Measurements from ENCODE around the gene CLCN2.
A peak's percentile ranks its signal among the peaks of the same experiment; 100 is the strongest.

CLCN2 gene

DNA sequence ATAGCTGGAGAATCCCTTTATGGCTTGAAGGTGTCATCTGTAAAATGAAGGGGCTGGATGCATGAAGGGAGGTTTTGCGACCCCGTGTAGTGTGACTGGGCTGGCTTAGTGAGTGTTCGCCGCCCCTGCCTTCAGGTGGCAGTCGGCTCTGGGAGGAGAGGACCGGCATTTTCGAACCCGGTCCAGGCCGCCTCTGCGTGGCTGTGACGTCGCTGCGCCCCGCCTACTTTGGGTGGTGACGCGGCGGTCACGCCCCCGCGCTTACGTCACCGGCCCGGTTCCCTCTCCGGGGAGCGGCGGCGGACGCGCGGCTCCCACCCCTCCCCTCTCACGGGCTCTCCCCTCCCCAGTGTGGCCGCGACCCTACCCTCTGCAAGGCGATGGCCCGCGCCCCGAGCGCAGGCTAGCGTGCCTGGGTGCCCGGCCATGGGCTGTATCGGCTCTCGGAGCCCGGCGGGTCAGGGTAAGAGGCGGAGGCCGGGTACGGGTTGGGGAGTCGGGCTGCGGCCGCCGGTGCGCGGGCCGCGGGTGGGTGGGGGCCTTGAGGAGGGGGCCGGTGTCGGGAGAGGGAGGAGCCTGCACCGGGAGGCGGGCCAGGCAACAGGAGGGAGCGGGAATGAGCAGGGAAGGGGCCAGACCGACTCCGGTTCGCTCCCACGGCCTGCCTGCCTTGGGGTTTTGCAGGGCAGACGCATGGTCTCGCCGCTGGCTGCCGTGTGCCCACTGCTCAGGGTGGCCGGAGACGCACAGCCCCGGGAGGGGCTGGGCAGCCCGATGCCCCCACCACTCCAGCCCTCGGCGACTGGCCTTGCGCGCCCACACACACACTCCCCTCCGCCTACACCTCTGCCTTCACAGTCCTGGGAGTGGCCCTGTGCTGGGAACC, 25.5 kb downstream of the CLCN2 start:
- Mint-ChIP-seq H3K4me1 (peaks cover 27% of the 10 kb centered on the region), H3K27ac (peak overlapping the region; percentile 89 to 96 (median 90)), H3K27me3 (ENCODE audit: low read depth) (peaks cover 3% of the 10 kb centered on the region), H3K4me3 (peak overlapping the region; percentile 91 to 94 (median 93)), H3K36me3 (ENCODE audit: low read depth) (peaks cover 34% of the 10 kb centered on the region), H3K9me3 (no peaks in the 10 kb centered on the region)
- TF ChIP-seq, protein P1, sequence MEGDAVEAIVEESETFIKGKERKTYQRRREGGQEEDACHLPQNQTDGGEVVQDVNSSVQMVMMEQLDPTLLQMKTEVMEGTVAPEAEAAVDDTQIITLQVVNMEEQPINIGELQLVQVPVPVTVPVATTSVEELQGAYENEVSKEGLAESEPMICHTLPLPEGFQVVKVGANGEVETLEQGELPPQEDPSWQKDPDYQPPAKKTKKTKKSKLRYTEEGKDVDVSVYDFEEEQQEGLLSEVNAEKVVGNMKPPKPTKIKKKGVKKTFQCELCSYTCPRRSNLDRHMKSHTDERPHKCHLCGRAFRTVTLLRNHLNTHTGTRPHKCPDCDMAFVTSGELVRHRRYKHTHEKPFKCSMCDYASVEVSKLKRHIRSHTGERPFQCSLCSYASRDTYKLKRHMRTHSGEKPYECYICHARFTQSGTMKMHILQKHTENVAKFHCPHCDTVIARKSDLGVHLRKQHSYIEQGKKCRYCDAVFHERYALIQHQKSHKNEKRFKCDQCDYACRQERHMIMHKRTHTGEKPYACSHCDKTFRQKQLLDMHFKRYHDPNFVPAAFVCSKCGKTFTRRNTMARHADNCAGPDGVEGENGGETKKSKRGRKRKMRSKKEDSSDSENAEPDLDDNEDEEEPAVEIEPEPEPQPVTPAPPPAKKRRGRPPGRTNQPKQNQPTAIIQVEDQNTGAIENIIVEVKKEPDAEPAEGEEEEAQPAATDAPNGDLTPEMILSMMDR (IDR thresholded peaks at IDR 0.05; ENCODE audit: unreplicated experiment in 3 of 3): no peak

DNA sequence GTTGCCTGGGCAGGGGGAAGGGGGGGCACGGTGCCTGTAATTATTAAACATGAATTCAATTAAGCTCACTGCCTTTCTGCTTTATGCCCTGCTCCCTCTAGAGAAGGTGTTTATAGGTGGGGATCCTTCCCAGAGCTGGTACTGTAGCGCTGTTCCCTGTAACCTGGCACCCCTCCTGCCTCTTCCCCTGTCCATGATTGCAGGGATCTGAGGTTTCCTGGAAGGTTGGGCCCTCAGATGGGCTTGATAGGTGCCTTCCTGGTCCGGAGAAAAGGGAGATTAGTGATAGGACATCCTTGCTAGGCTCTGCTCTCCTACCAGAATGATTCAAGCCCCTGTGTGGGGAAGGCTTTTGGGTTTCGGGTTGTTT, 26.1 kb downstream of the CLCN2 start:
- H3K9me3 Mint-ChIP-seq: no peaks in the 10 kb centered on the region
- H3K36me3 Mint-ChIP-seq (ENCODE audit: low read depth): peaks cover 33% of the 10 kb centered on the region
- H3K4me3 Mint-ChIP-seq: peak overlapping the region; percentile 91 to 94 (median 93)
- peaks cover 3% of the 10 kb centered on the region for H3K27me3 Mint-ChIP-seq (ENCODE audit: low read depth)
- H3K27ac Mint-ChIP-seq: peak overlapping the region; percentile 78 to 89 (median 88)
- H3K4me1 Mint-ChIP-seq: peaks cover 27% of the 10 kb centered on the region
- TF ChIP-seq, protein P1 (IDR thresholded peaks at IDR 0.05; ENCODE audit: unreplicated experiment in 3 of 3): no peak

- peaks cover 37% of the 10 kb centered on the region for H3K36me3 Mint-ChIP-seq (ENCODE audit: low read depth)
- peak overlapping the region; percentile 4 to 40 (median 15) for H3K27ac Mint-ChIP-seq
- H3K4me1 Mint-ChIP-seq: peaks cover 27% of the 10 kb centered on the region
- TF ChIP-seq, protein P1 (IDR thresholded peaks at IDR 0.05; ENCODE audit: unreplicated experiment in 3 of 3): no peak
- peaks cover 3% of the 10 kb centered on the region for H3K27me3 Mint-ChIP-seq (ENCODE audit: low read depth)
- peak overlapping the region; percentile 59 to 64 (median 63) for H3K4me3 Mint-ChIP-seq
- no peaks in the 10 kb centered on the region for H3K9me3 Mint-ChIP-seq
Measured at GRCh38 chr3:184334470-184335158, 26.8 kb downstream of the CLCN2 start.

GRCh38 chr3:184333700-184334099, 27.7 kb downstream of the CLCN2 start:
- H3K9me3 Mint-ChIP-seq: no peaks in the 10 kb centered on the region
- H3K36me3 Mint-ChIP-seq (ENCODE audit: low read depth): peaks cover 46% of the 10 kb centered on the region
- H3K4me3 Mint-ChIP-seq: peak overlapping the region; percentile 43 to 63 (median 59)
- peaks cover 22% of the 10 kb centered on the region for H3K4me1 Mint-ChIP-seq
- TF ChIP-seq, protein P1 (IDR thresholded peaks at IDR 0.05; ENCODE audit: unreplicated experiment in 3 of 3): no peak
- H3K27ac Mint-ChIP-seq: peak overlapping the region; percentile 13 to 40 (median 15)
- H3K27me3 Mint-ChIP-seq (ENCODE audit: low read depth): peaks cover 3% of the 10 kb centered on the region

DNA sequence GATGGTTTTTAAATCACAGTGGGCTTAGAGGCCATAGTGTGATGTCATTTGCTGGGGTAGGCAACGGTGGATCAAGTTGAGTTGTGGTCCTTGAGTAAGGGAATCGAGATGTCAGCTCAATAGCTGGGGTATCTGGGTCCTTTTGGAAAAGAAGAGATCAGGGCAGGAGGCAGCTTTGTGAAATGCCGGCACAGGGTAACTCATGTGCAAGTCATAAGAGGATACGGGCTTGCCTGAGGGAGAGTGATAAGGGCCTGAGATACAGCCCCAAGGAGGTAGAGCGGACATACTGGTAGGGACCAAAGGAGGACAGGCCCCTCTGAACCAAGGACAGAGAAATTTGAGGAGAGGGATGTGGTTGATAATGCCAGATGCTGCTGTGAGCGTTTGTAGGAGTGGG, 28.2 kb downstream of the CLCN2 start:
- peak overlapping the region in 2 of 3 experiments; percentile 13 to 15 for H3K27ac Mint-ChIP-seq
- TF ChIP-seq, protein P1 (IDR thresholded peaks at IDR 0.05; ENCODE audit: unreplicated experiment in 3 of 3): no peak

More for the DNA sequence above, 28.2 kb downstream of the CLCN2 start:
- Mint-ChIP-seq H3K36me3 (ENCODE audit: low read depth) (peaks cover 51% of the 10 kb centered on the region), H3K9me3 (no peaks in the 10 kb centered on the region), H3K4me3 (peak overlapping the region; percentile 30 to 59 (median 43)), H3K4me1 (peaks cover 17% of the 10 kb centered on the region), H3K27me3 (ENCODE audit: low read depth) (peaks cover 3% of the 10 kb centered on the region)

Measured in nephron (organoid).